HG03097 (cell line): Measurements from ENCODE around the gene GCK.
A peak's percentile ranks its signal among the peaks of the same experiment; 100 is the strongest.

ENCODE experiments used
- ATAC-seq: cut with Tn5 transposase; IDR thresholded peaks from one replicate; pipeline ENCODE4 v1.9.1; 2021; ENCODE audit not compliant: unreplicated experiment, low FRiP score

Gene GCK

GRCh38 chr7:44098092-44099068 lies 90.9 kb downstream of the GCK start:
- ATAC-seq: no peak

DNA sequence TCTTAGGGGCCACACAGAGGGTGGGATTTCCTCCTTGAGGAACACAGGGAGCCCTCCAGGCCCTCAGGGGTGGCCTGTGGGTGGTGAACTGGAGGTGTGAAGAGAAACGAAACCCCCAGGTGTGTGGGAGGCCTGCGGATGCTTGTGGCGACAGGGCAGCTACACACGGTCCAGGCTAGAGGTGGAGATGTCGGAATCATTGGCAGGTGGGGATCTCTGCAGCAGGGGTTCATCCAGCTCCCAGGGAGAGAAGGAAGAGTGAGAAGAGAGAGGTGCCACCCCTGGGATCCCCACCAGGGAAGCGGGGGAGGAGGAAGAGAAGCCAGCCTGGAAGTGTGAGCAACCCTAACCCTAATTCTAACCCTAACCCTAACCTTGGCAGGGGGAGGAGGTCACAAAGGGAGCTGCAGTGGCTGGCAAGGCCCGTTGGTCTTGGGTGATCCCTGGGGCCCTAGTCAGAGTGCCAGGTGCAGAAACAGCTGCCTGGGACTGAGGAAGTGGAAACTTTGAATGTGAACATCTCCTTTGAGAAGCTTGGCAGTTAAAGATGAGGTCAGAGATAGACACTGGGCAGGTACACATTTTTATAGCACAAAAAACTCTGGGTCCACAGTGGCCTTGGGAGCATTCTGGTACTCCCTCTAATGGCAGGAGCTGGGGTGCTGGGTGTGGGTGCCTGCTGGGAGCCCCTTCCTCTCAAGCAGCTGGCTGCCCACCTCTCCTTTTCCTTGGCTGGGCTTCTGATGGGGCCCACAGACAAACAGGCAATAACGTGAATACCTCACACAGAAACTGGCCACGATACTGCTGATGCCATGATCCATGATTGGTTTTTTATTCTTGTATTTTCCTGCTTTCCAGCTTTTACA lies 91.9 kb downstream of the GCK start:
- ATAC-seq: peak; percentile 45

- ATAC-seq: no peak
These were observed 92.8 kb downstream of the GCK start for GRCh38 chr7:44096326-44096881.

- no peak for ATAC-seq
These were observed 93.5 kb downstream of the GCK start for GRCh38 chr7:44095781-44096180.

- ATAC-seq: no peak
These were observed 94.2 kb downstream of the GCK start for GRCh38 chr7:44094883-44095592.

- no peak for ATAC-seq
These were observed 94.9 kb downstream of the GCK start for GRCh38 chr7:44094365-44094764.
